ENCODE measurements around the gene CEND1. TPM values are rescaled to one million over a fixed set of nuclear protein-coding genes. Genes with fewer than 3 reads are reported as not detected.

Gene CEND1
- polyA plus RNA-seq, 1 of the 3 experiments (the other 2 are of a cell fraction), result 3.6 TPM

- no peak overlapping the region for H3K9ac ChIP-seq
- peak; percentile 23 for DNase-seq
- peaks cover 24% of the 10 kb centered on the region for H3F3A ChIP-seq (replicated peaks; ENCODE audit: insufficient read depth)
- H3K4me1 ChIP-seq (ENCODE audit: control insufficient read depth in 1 of 2, insufficient read depth in 2 of 2, low read depth in 1 of 2, low read length in 1 of 2), result peaks cover 5 to 9% of the 10 kb centered on the region in 2 experiments; a peak in 2 of 4 replicates
- H3K27me3 ChIP-seq (ENCODE audit: insufficient read depth), result no peaks in the 10 kb centered on the region
- TF ChIP-seq SMC3 (IDR thresholded peaks at IDR 0.05; ENCODE audit: low read depth, low read length) (no peak), REST (IDR thresholded peaks at IDR 0.05; ENCODE audit: low read depth, low read length) (no peak), TAF1 (IDR thresholded peaks at IDR 0.05; ENCODE audit: borderline replicate concordance, low read depth, low read length) (no peak), SIN3A (IDR thresholded peaks at IDR 0.05; ENCODE audit: borderline replicate concordance, low read depth, low read length) (no peak)
- peaks cover 10% of the 10 kb centered on the region for H3K79me2 ChIP-seq (ENCODE audit: insufficient read depth)
- peaks cover 9% of the 10 kb centered on the region for H4K20me1 ChIP-seq (ENCODE audit: insufficient read depth)
- no peaks in the 10 kb centered on the region for H3K9me2 ChIP-seq
- WGBS (ENCODE audit: low lambda C conversion rate), result 95% methylated on average over 7 of the region's 11 CpGs
- H3K4me3 ChIP-seq (ENCODE audit: low read depth in 2 of 2, low read length in 1 of 2), result no peak overlapping the region
- H3K9me3 ChIP-seq, result no peaks in the 10 kb centered on the region
- no peak overlapping the region for H2AFZ ChIP-seq (ENCODE audit: low read depth)
- peaks cover 13 to 51% of the 10 kb centered on the region in 2 experiments for H3K36me3 ChIP-seq (replicated peaks in 1 of 2; ENCODE audit: control insufficient read depth in 1 of 2, insufficient read depth in 2 of 2, low read length in 1 of 2)
- no peak overlapping the region for H3K4me2 ChIP-seq
- POLR2A ChIA-PET, result no interaction called here
- CTCF ChIA-PET, result interaction anchor here (0.7 to 6.3 kb wide), 9 partner anchors 10 to 39 kb away, joined by 3 to 31 read pairs (median 4); partner anchors contain the start of gene GATD1
- no peak overlapping the region for H3K27ac ChIP-seq (ENCODE audit: low read depth in 2 of 2, low read length in 1 of 2)
Observed at GRCh38 chr11:766106-766935, 23.6 kb downstream of the CEND1 start.

GRCh38 chr11:765802-766091, 24.1 kb downstream of the CEND1 start:
- Histone ChIP-seq H3K27me3 (ENCODE audit: insufficient read depth) (no peaks in the 10 kb centered on the region), H3K4me2 (no peak overlapping the region), H3K4me1 (ENCODE audit: control insufficient read depth in 1 of 2, insufficient read depth in 2 of 2, low read depth in 1 of 2, low read length in 1 of 2) (peaks cover 5 to 9% of the 10 kb centered on the region in 2 experiments; a peak in 2 of 4 replicates), H3F3A (replicated peaks; ENCODE audit: insufficient read depth) (peaks cover 24% of the 10 kb centered on the region), H3K27ac (ENCODE audit: low read depth in 2 of 2, low read length in 1 of 2) (no peak overlapping the region), H3K4me3 (ENCODE audit: low read depth in 2 of 2, low read length in 1 of 2) (no peak overlapping the region), H3K9me3 (no peaks in the 10 kb centered on the region), H2AFZ (ENCODE audit: low read depth) (no peak overlapping the region), H4K20me1 (ENCODE audit: insufficient read depth) (peaks cover 9% of the 10 kb centered on the region), H3K9me2 (no peaks in the 10 kb centered on the region), H3K9ac (no peak overlapping the region), H3K36me3 (replicated peaks in 1 of 2; ENCODE audit: control insufficient read depth in 1 of 2, insufficient read depth in 2 of 2, low read length in 1 of 2) (peaks cover 13 to 45% of the 10 kb centered on the region in 2 experiments), H3K79me2 (ENCODE audit: insufficient read depth) (peaks cover 10% of the 10 kb centered on the region)
- ChIA-PET CTCF (interaction anchor here (0.7 to 6.3 kb wide), 9 partner anchors 9 to 38 kb away, joined by 3 to 31 read pairs (median 4); partner anchors contain the start of gene GATD1), POLR2A (no interaction called here)
- DNase-seq, result no peak
- WGBS (ENCODE audit: low lambda C conversion rate), result 99% methylated on average over 8 of the region's 8 CpGs
- no peak for TF ChIP-seq RAD21 (IDR thresholded peaks at IDR 0.05; ENCODE audit: low read length)
- TF ChIP-seq MAX (IDR thresholded peaks at IDR 0.05; ENCODE audit: low read depth), result no peak
- no peak for TF ChIP-seq CHD2 (IDR thresholded peaks at IDR 0.05; ENCODE audit: low read length, partially characterized antibody)
- TF ChIP-seq NFIC (IDR thresholded peaks at IDR 0.05; ENCODE audit: borderline replicate concordance), result no peak
- TF ChIP-seq IRF3 (IDR thresholded peaks at IDR 0.05; ENCODE audit: low read depth, low read length), result no peak
- no peak for TF ChIP-seq ZBTB33 (IDR thresholded peaks at IDR 0.05; ENCODE audit: borderline replicate concordance, low read depth)
- TF ChIP-seq POLR2AphosphoS5 (IDR thresholded peaks at IDR 0.05; ENCODE audit: low read depth, low read length), result no peak
- no peak for TF ChIP-seq GATA2 (CRISPR knock-in tag; IDR thresholded peaks at IDR 0.05)
- TF ChIP-seq SMC3 (IDR thresholded peaks at IDR 0.05; ENCODE audit: low read depth, low read length), result no peak
- no peak for TF ChIP-seq EP300 (IDR thresholded peaks at IDR 0.05; ENCODE audit: borderline replicate concordance in 1 of 2, low read depth in 1 of 2, low read length in 1 of 2)
